Peyer's patch (tissue), 4 donors: ENCODE results near the gene NPAT.

Experiments used
- POLR2A ChIP-seq, 2 donors: fragments of 450-650 bp; IDR thresholded peaks; one replicate each; pipeline ENCODE4 v1.5.1; 2017; ENCODE audit warnings: antibody characterized with exemption in 2 of 2, mild to moderate bottlenecking in 2 of 2, moderate library complexity in 2 of 2
- TF ChIP-seq, protein P1 (sequence below), 6 experiments: fragments of 450-650 bp in 4 of 6; fragments of 200-600 bp in 2 of 6; sonication (generic) in 1 of 6; IDR thresholded peaks; one replicate each; pipeline ENCODE4 v1.5.1; 2017 to 2019; ENCODE audit warnings: antibody characterized with exemption in 6 of 6, mild to moderate bottlenecking in 3 of 6, moderate library complexity in 1 of 6

DNA sequence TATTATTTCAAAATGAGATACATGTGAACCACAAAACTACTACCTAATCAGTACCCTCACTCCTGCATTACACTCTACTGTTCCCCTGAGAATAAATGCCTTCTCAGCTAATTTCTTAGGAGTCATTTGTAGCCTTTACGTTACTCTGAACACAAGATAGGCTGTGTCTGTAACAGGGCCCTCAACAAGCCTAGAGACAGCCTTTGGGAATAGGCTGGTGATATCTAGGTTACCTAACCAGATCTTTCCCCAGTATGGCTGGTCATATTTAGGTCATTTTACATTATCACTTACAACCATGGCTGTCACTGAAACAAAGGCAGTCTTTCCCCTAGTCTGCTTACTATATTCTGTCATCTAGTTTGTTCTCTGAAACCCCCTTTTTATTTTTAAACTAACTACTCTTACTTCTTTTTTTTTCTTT lies 14.6 kb upstream of the NPAT start:
- no peak for TF ChIP-seq POLR2A (IDR thresholded peaks at IDR 0.05)
- TF ChIP-seq, protein P1, sequence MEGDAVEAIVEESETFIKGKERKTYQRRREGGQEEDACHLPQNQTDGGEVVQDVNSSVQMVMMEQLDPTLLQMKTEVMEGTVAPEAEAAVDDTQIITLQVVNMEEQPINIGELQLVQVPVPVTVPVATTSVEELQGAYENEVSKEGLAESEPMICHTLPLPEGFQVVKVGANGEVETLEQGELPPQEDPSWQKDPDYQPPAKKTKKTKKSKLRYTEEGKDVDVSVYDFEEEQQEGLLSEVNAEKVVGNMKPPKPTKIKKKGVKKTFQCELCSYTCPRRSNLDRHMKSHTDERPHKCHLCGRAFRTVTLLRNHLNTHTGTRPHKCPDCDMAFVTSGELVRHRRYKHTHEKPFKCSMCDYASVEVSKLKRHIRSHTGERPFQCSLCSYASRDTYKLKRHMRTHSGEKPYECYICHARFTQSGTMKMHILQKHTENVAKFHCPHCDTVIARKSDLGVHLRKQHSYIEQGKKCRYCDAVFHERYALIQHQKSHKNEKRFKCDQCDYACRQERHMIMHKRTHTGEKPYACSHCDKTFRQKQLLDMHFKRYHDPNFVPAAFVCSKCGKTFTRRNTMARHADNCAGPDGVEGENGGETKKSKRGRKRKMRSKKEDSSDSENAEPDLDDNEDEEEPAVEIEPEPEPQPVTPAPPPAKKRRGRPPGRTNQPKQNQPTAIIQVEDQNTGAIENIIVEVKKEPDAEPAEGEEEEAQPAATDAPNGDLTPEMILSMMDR (IDR thresholded peaks at IDR 0.05): no peak
